Measurements from ENCODE around the gene OR2G2. TPM values are rescaled to one million over a fixed set of nuclear protein-coding genes. Genes with fewer than 3 reads are reported as not detected.

Gene OR2G2
- total RNA-seq, 1 experiment from 2014 or later, result not detected

DNA sequence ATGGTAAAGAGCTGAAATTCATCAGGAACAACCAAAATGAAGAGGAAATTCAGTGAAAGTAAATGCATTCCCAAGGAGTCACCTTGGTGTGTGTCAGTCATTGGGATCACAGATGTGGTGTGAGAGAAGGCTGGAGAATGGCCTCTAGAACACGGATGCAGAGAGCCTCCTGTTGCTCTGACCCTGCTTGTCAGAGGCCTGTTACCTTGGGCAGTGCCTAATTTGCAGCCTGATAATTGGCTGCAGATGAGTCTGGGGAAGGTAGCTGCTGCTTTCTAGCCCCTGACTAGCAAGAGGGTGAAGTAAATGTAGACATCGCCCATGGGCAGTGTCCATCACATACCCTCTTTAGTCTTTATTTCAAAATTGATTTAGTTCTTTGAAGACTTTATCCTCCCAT lies 35.9 kb upstream of the OR2G2 start:
- in situ Hi-C loops (cut with HindIII; ENCODE audit: low pct_unique_long_range_greater_than_20kb, low sequenced_read_pairs) (no loop called here), intact Hi-C loops (cut with micrococcal nuclease; ENCODE audit: unreplicated experiment) (no loop called here)
- ATAC-seq (no peak), DNase-seq (ENCODE audit: low read depth, low spot score) (no peak)
- H3K4me1 ChIP-seq (ENCODE audit: control insufficient read depth, insufficient read depth, low read length), result no peaks in the 10 kb centered on the region
- H3K27me3 ChIP-seq (ENCODE audit: control insufficient read depth, insufficient read depth, low read length), result no peaks in the 10 kb centered on the region
- no TSS peak for BruUV-seq (replicated peaks)
- no peaks in the 10 kb centered on the region for H3K9me3 ChIP-seq (ENCODE audit: control insufficient read depth, insufficient read depth, low read depth, low read length)
- ChIA-PET POLR2A (interaction anchor here (0.6 kb wide), 1 partner anchor 159 kb away, joined by 13 read pairs; no protein-coding TSS in a partner anchor), CTCF (no interaction called here)
- H3K4me3 ChIP-seq (ENCODE audit: low read depth in 2 of 2, low read length in 2 of 2), result no peak overlapping the region
- no peak for TF ChIP-seq SIN3A (IDR thresholded peaks at IDR 0.05; ENCODE audit: borderline replicate concordance, insufficient read depth, low read depth, low read length)
- TF ChIP-seq TCF7L2 (IDR thresholded peaks at IDR 0.05; ENCODE audit: low read depth, low read length), result no peak
- TF ChIP-seq CTCF (IDR thresholded peaks at IDR 0.05), result no peak
- TF ChIP-seq REST (IDR thresholded peaks at IDR 0.05; ENCODE audit: insufficient read depth in 1 of 2, low read depth in 2 of 2, low read length in 1 of 2), result no peak
- TF ChIP-seq POLR2AphosphoS5 (IDR thresholded peaks at IDR 0.05; ENCODE audit: low read depth, low read length), result no peak
- no peak overlapping the region for H3K27ac ChIP-seq (ENCODE audit: low read length)
- H3K36me3 ChIP-seq (ENCODE audit: control insufficient read depth, insufficient read depth, low read length), result no peaks in the 10 kb centered on the region

DNA sequence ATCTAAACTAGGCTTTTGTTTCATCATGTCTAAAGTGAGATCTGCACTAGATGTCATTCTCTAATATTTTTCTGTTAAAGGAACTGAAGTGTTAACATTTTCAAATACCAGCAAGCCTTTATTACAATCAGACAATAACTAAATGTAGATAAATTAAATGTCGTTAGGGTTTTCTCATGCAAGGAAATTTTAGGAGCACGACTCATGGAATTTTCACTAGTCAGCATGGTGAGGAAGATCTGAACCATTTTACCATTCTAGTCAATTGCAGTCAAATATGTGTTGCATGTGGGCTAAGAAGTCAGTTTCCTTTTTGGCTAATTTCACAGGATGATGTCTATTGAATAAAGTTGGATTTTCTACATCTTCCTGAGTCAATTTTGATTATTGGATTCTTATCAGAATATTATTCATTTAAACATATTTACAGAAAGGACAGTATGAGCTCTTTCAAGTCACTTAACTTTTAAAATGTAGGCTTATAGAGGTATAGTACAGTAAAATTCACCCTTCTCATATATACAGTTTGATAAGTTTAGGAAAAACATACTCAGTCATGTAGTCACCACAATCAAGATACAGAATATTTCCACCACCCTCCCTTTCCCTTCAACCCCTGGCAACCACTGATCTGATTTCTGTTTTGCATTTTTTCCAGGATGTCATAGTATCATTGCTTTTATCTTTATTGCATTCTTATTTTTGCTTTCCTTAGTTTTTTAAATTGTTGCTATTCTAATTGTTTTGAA lies 30.1 kb upstream of the OR2G2 start:
- in situ Hi-C loops (cut with HindIII; ENCODE audit: low pct_unique_long_range_greater_than_20kb, low sequenced_read_pairs), result no loop called here
- no peak for DNase-seq (ENCODE audit: low read depth, low spot score)
- no peaks in the 10 kb centered on the region for H3K36me3 ChIP-seq (ENCODE audit: control insufficient read depth, insufficient read depth, low read length)
- no peak overlapping the region for H3K27ac ChIP-seq (ENCODE audit: low read length)
- POLR2A ChIA-PET, result no interaction called here
- no peak for ATAC-seq
- H3K4me1 ChIP-seq (ENCODE audit: control insufficient read depth, insufficient read depth, low read length), result no peaks in the 10 kb centered on the region
- intact Hi-C loops (cut with micrococcal nuclease; ENCODE audit: unreplicated experiment), result no loop called here
- no peaks in the 10 kb centered on the region for H3K27me3 ChIP-seq (ENCODE audit: control insufficient read depth, insufficient read depth, low read length)
- no peak overlapping the region for H3K4me3 ChIP-seq (ENCODE audit: low read depth in 2 of 2, low read length in 2 of 2)
- CTCF ChIA-PET, result no interaction called here
- no TSS peak for BruUV-seq (replicated peaks)
- TF ChIP-seq SIN3A (IDR thresholded peaks at IDR 0.05; ENCODE audit: borderline replicate concordance, insufficient read depth, low read depth, low read length), result no peak
- TF ChIP-seq REST (IDR thresholded peaks at IDR 0.05; ENCODE audit: insufficient read depth in 1 of 2, low read depth in 2 of 2, low read length in 1 of 2), result no peak
- no peak for TF ChIP-seq CTCF (IDR thresholded peaks at IDR 0.05)
- TF ChIP-seq TCF7L2 (IDR thresholded peaks at IDR 0.05; ENCODE audit: low read depth, low read length), result no peak
- TF ChIP-seq POLR2AphosphoS5 (IDR thresholded peaks at IDR 0.05; ENCODE audit: low read depth, low read length), result no peak
- no peaks in the 10 kb centered on the region for H3K9me3 ChIP-seq (ENCODE audit: control insufficient read depth, insufficient read depth, low read depth, low read length)

All from Panc1 (cell line).